ENCODE data around the gene CEP164. TPM values are rescaled to one million over a fixed set of nuclear protein-coding genes. Genes with fewer than 3 reads are reported as not detected.

Gene CEP164
- total and polyA plus RNA-seq, 2 experiments from 2014 or later, result 13.9 to 23.8 TPM

GRCh38 chr11:117420598-117420997 lies 92.9 kb downstream of the CEP164 start:
- no peak for ATAC-seq
- Histone ChIP-seq H3K27me3 (ENCODE audit: insufficient read depth) (no peaks in the 10 kb centered on the region), H3K9me2 (ENCODE audit: insufficient read depth) (no peaks in the 10 kb centered on the region), H3K4me2 (no peak overlapping the region), H3K27ac (ENCODE audit: low read depth) (no peak overlapping the region), H3K79me2 (replicated peaks; ENCODE audit: insufficient read depth) (no peaks in the 10 kb centered on the region), H3K4me1 (ENCODE audit: insufficient read depth) (no peaks in the 10 kb centered on the region), H3K36me3 (ENCODE audit: insufficient read depth) (no peaks in the 10 kb centered on the region), H3F3A (replicated peaks; ENCODE audit: low read depth) (no peaks in the 10 kb centered on the region), H3K4me3 (no peak overlapping the region), H4K20me1 (replicated peaks; ENCODE audit: insufficient read depth) (no peaks in the 10 kb centered on the region), H2AFZ (no peak overlapping the region)
- H3K36me3 Mint-ChIP-seq (ENCODE audit: low read depth), result no peaks in the 10 kb centered on the region
- H3K9me3 Mint-ChIP-seq, result no peaks in the 10 kb centered on the region
- H3K27ac Mint-ChIP-seq, result no peak overlapping the region
- no peaks in the 10 kb centered on the region for H3K4me1 Mint-ChIP-seq
- no peak for TF ChIP-seq ETS1 (IDR thresholded peaks at IDR 0.05)
- TF ChIP-seq REST (IDR thresholded peaks at IDR 0.05; ENCODE audit: unreplicated experiment), result no peak
- no peak for TF ChIP-seq EZH2phosphoT487 (IDR thresholded peaks at IDR 0.05; ENCODE audit: unreplicated experiment)
- TF ChIP-seq POLR2AphosphoS5 (IDR thresholded peaks at IDR 0.05; ENCODE audit: low read depth), result no peak
- no peak for TF ChIP-seq JUNB (IDR thresholded peaks at IDR 0.05; ENCODE audit: unreplicated experiment)
- no peak for TF ChIP-seq ZNF114 (CRISPR knock-in tag; IDR thresholded peaks at IDR 0.05)
- TF ChIP-seq CTCF (conservative IDR thresholded peaks at IDR 0.05; ENCODE audit: low read depth in 2 of 2), result no peak
- no peak for DNase-seq (ENCODE audit: low spot score)
- H3K4me3 Mint-ChIP-seq, result no peak overlapping the region
- peaks cover 11% of the 10 kb centered on the region for H3K27me3 Mint-ChIP-seq (ENCODE audit: insufficient read depth, low read depth, poor library complexity)

GRCh38 chr11:117421041-117421440 lies 93.4 kb downstream of the CEP164 start:
- Histone ChIP-seq H3K79me2 (replicated peaks; ENCODE audit: insufficient read depth) (no peaks in the 10 kb centered on the region), H3K27ac (ENCODE audit: low read depth) (no peak overlapping the region), H2AFZ (no peak overlapping the region), H3K4me1 (ENCODE audit: insufficient read depth) (no peaks in the 10 kb centered on the region), H3F3A (replicated peaks; ENCODE audit: low read depth) (no peaks in the 10 kb centered on the region), H3K27me3 (ENCODE audit: insufficient read depth) (no peaks in the 10 kb centered on the region), H3K4me3 (no peak overlapping the region), H3K4me2 (no peak overlapping the region), H4K20me1 (replicated peaks; ENCODE audit: insufficient read depth) (no peaks in the 10 kb centered on the region), H3K9me2 (ENCODE audit: insufficient read depth) (no peaks in the 10 kb centered on the region), H3K36me3 (ENCODE audit: insufficient read depth) (no peaks in the 10 kb centered on the region)
- DNase-seq (ENCODE audit: low spot score) (no peak), ATAC-seq (no peak)
- H3K27me3 Mint-ChIP-seq (ENCODE audit: insufficient read depth, low read depth, poor library complexity), result peaks cover 11% of the 10 kb centered on the region
- no peaks in the 10 kb centered on the region for H3K36me3 Mint-ChIP-seq (ENCODE audit: low read depth)
- H3K4me1 Mint-ChIP-seq, result peaks cover 2% of the 10 kb centered on the region; the same call in 1 of the 3 replicates
- no peak overlapping the region for H3K27ac Mint-ChIP-seq
- H3K9me3 Mint-ChIP-seq, result no peaks in the 10 kb centered on the region
- H3K4me3 Mint-ChIP-seq, result no peak overlapping the region
- TF ChIP-seq ETS1 (IDR thresholded peaks at IDR 0.05), result no peak
- no peak for TF ChIP-seq NANOG (IDR thresholded peaks at IDR 0.05; ENCODE audit: borderline replicate concordance)
- TF ChIP-seq CREB1 (CRISPR knock-in tag; IDR thresholded peaks at IDR 0.05; ENCODE audit: low read depth), result no peak
- TF ChIP-seq REST (IDR thresholded peaks at IDR 0.05; ENCODE audit: unreplicated experiment), result no peak
- no peak for TF ChIP-seq EZH2phosphoT487 (IDR thresholded peaks at IDR 0.05; ENCODE audit: unreplicated experiment)
- TF ChIP-seq ZNF331 (CRISPR knock-in tag; IDR thresholded peaks at IDR 0.05; ENCODE audit: low read depth), result no peak
- no peak for TF ChIP-seq EZH2 (IDR thresholded peaks at IDR 0.05; ENCODE audit: low read depth, unreplicated experiment)
- TF ChIP-seq STAT1 (IDR thresholded peaks at IDR 0.05; ENCODE audit: unreplicated experiment), result no peak
- TF ChIP-seq POLR2AphosphoS5 (IDR thresholded peaks at IDR 0.05; ENCODE audit: low read depth), result no peak
- TF ChIP-seq ZNF114 (CRISPR knock-in tag; IDR thresholded peaks at IDR 0.05), result no peak
